NCI-H1436 treated with DMSO at 0.1 percent for 48 hours (cell line): ENCODE measurements around the gene CHST5.
"Not testable (repeated sequence)": the region's sequence is repeated elsewhere in the genome, so short reads cannot be mapped to it uniquely, and the experiment has no call there.

Experiments used
- DNase-seq: peaks from one replicate; lab custom pipeline; 2025; lab: John Stamatoyannopoulos, UW

CHST5 gene

GRCh38 chr16:75506107-75506506 is 29.8 kb downstream of the CHST5 start:
- no peak for DNase-seq

DNA sequence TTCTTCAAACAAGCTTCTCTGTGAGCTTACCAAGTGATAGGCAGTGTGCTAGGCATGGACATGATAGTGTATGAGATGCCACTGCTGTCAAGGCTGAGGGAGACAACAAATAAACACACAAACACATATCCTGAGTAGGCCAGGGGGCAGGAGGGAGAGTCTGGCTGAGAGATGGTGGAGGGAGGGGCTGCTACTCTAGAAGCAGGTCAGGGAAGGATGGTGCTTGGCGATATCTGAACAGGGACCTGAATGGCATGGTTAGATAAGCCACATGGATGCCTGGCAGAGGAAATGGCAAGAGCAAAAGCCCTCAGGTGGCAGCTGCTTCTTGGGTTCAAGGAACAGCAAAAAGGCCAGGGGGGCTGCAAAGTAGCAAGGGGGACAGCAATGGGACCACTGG is 32.1 kb downstream of the CHST5 start:
- no peak for DNase-seq

DNA sequence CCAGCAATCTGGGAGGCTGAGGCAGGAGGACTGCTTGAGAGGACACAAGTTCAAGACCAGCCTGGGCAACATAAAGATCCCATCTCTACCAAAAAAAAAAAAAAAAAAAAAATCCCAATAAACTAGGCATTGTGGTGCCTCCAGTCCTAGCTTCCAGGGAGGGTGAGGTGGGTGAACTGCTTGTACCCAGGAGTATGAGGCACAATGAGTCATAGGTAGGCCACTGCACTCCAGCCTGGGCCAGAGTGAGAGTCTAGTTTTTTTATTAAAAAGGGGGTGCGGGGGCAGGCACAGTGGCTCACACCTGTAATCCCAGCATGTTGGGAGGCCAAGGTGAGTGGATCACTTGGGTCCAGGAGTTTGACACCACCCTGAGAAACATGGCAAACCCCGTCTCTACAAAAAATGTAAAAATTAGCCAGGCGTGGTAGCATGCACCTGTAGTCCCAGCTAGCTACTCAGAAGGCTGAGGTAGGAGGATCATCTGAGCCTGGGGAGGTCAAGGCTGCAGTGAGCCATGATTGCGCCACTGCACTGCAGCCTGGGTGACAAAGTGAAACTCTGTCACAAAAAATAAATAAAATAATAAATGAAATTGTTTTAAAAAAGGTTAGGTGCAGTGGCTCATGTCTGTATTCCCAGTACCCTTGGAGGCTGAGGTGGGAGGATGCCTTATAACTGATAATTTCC is 32.8 kb downstream of the CHST5 start:
- no peak for DNase-seq

- not testable (repeated sequence) for DNase-seq
Measured at GRCh38 chr16:75501820-75502219, 34.1 kb downstream of the CHST5 start.

GRCh38 chr16:75501359-75501758 is 34.5 kb downstream of the CHST5 start:
- no peak for DNase-seq

- DNase-seq: not testable (repeated sequence)
Measured at GRCh38 chr16:75498605-75499322, 37.1 kb downstream of the CHST5 start.

DNA sequence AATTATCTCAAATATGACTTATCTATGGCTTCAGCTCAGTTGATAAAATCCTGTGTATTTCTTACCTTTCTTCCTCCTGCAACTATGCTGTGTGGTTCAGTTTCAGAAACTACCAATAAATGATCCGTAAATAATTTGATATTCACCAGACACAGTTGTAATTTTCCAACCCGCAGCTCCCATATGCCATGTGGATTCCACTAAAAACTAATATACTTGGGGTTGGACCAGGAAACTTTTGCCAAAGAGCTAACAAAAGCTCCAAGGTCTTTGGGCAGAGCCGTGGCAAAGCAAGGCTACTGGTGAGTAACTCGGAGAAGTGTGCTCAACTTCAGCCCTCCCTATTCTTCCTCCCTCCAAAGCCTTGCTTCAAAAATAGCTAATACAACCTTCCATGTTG is 38.4 kb downstream of the CHST5 start:
- no peak for DNase-seq

GRCh38 chr16:75495076-75495674 is 40.7 kb downstream of the CHST5 start, which contains the start of gene CHST6:
TSS of gene CHST6 (minus strand) at chr16:75495441. CDS start at chr16:75479828, 15,613 bp downstream.
- no peak for DNase-seq

DNA sequence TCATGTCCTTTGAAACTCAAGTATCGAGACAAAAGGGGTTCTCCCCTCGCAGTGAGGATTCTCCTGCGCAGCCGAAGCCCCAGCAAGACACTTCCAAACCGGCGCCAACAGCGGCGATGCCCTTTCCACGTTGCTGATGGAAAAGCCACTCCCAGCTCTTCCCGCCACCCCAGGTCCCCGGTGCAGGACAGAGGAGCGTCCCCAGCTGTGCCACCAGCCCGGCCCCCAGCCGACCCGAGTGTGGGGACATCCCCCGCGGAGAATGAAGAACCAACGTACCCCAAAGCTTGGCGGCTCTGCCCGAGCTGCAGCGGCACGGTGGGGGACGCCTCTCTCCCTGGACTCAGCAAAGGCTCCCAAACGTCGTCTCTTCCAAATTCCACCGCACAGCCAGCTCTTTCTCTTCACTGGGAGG is 41.2 kb downstream of the CHST5 start:
- DNase-seq: no peak

- no peak for DNase-seq
Measured at GRCh38 chr16:75494184-75494583, 41.7 kb downstream of the CHST5 start.

GRCh38 chr16:75491876-75492275 is 44.0 kb downstream of the CHST5 start:
- DNase-seq: peak; percentile 49

DNA sequence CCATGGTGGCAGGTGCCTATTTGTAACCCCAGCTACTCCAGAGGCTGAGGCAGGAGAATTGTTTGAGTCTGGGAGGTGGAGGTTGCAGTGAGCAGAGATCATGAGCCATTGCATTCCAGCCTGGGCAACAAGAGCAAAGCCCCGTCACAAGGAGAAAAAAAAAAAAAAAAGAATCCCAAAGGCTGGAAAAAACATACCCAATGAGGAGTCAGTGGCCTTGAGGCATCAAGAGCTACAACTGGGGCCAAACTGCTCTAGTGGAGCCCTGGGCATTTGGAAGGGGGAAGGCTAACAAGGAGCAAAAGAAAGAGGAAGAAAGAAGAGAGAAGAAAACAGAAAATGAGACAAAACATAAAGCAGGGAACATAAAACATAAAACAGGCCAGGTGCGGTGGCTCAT is 47.6 kb downstream of the CHST5 start:
- DNase-seq: no peak

- DNase-seq: no peak
Measured at GRCh38 chr16:75486676-75487313, 49.1 kb downstream of the CHST5 start.

- peak; percentile 16 for DNase-seq
Measured at GRCh38 chr16:75486014-75486675, 49.8 kb downstream of the CHST5 start.

DNA sequence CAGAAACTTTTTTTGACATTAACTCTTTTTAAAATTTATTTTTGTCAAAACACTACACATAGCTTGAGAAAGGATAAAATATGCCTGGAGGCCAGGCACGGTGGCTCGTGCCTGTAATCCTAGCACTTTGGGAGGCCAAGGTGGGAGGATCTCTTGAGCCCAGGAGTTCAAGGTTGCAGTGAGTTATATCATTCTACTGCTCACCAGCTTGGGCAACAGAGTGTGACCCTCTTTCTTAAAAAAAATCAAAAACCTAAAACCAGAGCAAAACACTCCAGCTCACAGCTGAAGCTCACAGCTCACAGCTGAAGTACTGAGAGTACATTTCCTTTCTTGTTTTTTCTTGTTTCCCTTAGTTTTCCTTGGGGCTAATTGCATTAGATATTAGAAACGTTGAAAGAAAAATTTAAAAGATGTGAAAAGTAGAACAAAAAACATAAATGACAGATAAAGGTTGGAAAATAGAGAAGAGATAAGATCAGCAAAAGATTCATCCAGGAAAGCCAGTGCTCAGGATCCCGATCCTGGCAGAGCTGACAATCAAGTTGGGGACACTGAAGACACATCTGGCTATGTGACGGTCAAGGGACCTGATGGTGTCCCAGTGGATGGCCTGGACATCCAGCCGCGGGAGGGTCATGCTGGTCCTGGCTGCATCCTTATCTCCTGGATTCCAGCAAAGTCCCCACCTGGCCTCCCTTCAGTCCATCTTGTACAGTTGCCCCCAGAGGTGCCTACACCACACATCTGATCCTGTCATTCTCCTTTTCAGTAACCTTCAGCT is 50.5 kb downstream of the CHST5 start:
- DNase-seq: no peak

- no peak for DNase-seq
Measured at GRCh38 chr16:75483222-75483621, 52.7 kb downstream of the CHST5 start.

- DNase-seq: no peak
Measured at GRCh38 chr16:75482434-75483205, 53.3 kb downstream of the CHST5 start.

DNA sequence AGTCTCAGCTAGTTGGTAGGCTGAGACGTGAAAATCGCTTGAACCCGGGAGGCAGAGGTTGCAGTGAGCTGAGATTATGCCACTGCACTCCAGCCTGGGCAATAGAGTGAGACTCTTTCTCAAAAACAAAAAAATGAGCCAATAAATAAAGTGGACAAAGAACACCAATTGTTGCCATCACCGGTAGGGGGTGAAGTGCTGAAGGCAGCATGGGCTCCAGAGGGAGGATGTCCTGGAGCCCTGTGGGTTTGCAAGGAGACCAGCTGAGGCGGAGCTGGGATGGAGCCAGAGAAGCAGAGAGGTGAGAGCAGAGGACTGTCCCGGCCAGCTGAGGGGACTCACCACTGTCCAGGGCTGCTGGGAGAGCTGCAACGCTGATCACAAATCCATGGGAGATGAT is 54.4 kb downstream of the CHST5 start:
- no peak for DNase-seq

DNA sequence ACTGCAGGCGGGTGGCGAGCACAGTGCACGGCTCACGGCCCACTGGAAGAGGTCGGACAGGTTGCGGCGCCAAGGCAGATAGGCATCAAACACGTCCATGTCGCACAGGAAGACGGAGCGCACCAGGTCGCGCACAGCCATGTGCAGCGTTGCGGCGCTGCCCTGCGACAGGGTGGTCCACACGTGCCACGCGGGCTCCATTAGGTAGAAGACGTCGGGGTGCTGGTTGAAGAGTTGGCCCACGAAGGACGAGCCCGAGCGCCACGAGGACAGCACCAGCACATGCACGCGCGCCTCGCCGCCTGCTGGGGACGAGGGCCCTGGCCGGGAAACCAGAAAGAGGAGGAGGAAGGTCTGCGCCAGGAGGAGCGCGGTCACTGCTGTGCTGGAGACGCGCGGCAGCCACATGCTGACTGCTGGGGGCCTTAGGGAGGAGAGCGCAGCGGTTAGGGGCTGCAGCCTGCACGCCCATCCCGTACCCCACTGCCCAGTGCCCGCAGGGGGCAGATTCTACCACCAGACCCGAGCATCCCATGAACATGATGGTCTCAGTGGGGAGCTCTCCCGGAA is 56.4 kb downstream of the CHST5 start:
- DNase-seq: no peak
